GM23338 (cell line): ENCODE measurements around the gene JPH3. TPM values are rescaled to one million over a fixed set of nuclear protein-coding genes. Genes with fewer than 3 reads are reported as not detected.

Source experiments
- ATAC-seq: fragments of 200-7000 bp; cut with Tn5 transposase; 3 replicates; pipeline ENCODE4 v1.9.1; 2020
- DNase-seq: peaks from one replicate; pipeline ENCODE4 v3.0.0-alpha.2; 2015; ENCODE audit warnings: low spot score
- H2AFZ ChIP-seq: fragments of 200-600 bp; sonication (generic); 2 replicates; pipeline ENCODE4 v1.8.0; 2016; ENCODE audit warnings: antibody characterized with exemption, mild to moderate bottlenecking, moderate library complexity
- H3F3A ChIP-seq: fragments of 200-600 bp; sonication (generic); replicated peaks from 2 replicates; pipeline ENCODE4 v1.8.0; 2017; ENCODE audit warnings: antibody characterized with exemption, mixed run types, low read depth
- H3K27ac ChIP-seq: fragments of 200-600 bp; sonication (generic); 2 replicates; pipeline ENCODE4 v1.6.1; 2016; ENCODE audit warnings: low read depth
- H3K27me3 ChIP-seq: fragments of 200-600 bp; sonication (generic); 2 replicates; pipeline ENCODE4 v1.8.0; 2016; ENCODE audit warnings: mild to moderate bottlenecking, mixed run types, moderate library complexity; ENCODE audit not compliant: insufficient read depth
- H3K36me3 ChIP-seq: fragments of 200-600 bp; sonication (generic); 2 replicates; pipeline ENCODE4 v1.8.0; 2016; ENCODE audit warnings: mild to moderate bottlenecking; ENCODE audit not compliant: insufficient read depth
- H3K4me1 ChIP-seq: fragments of 200-600 bp; sonication (generic); 2 replicates; pipeline ENCODE4 v1.8.0; 2016; ENCODE audit warnings: mild to moderate bottlenecking, moderate library complexity; ENCODE audit not compliant: insufficient read depth
- H3K4me2 ChIP-seq: fragments of 200-600 bp; sonication (generic); 2 replicates; pipeline ENCODE4 v1.7.1; 2017; ENCODE audit warnings: mixed run types
- H3K4me3 ChIP-seq: fragments of 200-600 bp; sonication (generic); 2 replicates; pipeline ENCODE4 v1.6.1; 2016; ENCODE audit warnings: mixed run types
- H3K79me2 ChIP-seq: fragments of 200-600 bp; sonication (generic); replicated peaks from 2 replicates; pipeline ENCODE4 v1.8.0; 2017; ENCODE audit warnings: mild to moderate bottlenecking; ENCODE audit not compliant: insufficient read depth
- H3K9me2 ChIP-seq: fragments of 200-600 bp; sonication (generic); 2 replicates; pipeline ENCODE4 v1.8.0; 2017; ENCODE audit not compliant: insufficient read depth
- H4K20me1 ChIP-seq: fragments of 200-600 bp; sonication (generic); replicated peaks from 2 replicates; pipeline ENCODE4 v1.8.0; 2017; ENCODE audit warnings: mild to moderate bottlenecking; ENCODE audit not compliant: insufficient read depth
- H3K27ac Mint-ChIP-seq: 2 replicates; pipeline ENCODE4 v1.8.0; 2020; ENCODE audit warnings: inconsistent platforms, mild to moderate bottlenecking, moderate library complexity, mixed read lengths
- H3K27me3 Mint-ChIP-seq: 3 replicates; pipeline ENCODE4 v1.8.0; 2022; ENCODE audit warnings: low read depth, mild to moderate bottlenecking, moderate library complexity, mixed read lengths, inconsistent platforms; ENCODE audit not compliant: insufficient read depth, poor library complexity
- H3K36me3 Mint-ChIP-seq: 3 replicates; pipeline ENCODE4 v1.8.0; 2021; ENCODE audit warnings: low read depth, mild to moderate bottlenecking, inconsistent platforms, moderate library complexity, mixed read lengths
- H3K4me1 Mint-ChIP-seq: 3 replicates; pipeline ENCODE4 v1.8.0; 2020; ENCODE audit warnings: mild to moderate bottlenecking, inconsistent platforms, mixed read lengths
- H3K4me3 Mint-ChIP-seq: 3 replicates; pipeline ENCODE4 v1.8.0; 2021; ENCODE audit warnings: moderate library complexity, mild to moderate bottlenecking, inconsistent platforms, mixed read lengths
- H3K9me3 Mint-ChIP-seq: 3 replicates; pipeline ENCODE4 v1.8.0; 2020; ENCODE audit warnings: moderate library complexity, mild to moderate bottlenecking, inconsistent platforms, mixed read lengths
- ETS1 ChIP-seq: IDR thresholded peaks from 2 replicates; pipeline ENCODE4 v1.6.1; 2016; ENCODE audit warnings: antibody characterized with exemption
- EZH2 ChIP-seq: fragments of 200-600 bp; sonication (generic); IDR thresholded peaks from one replicate; pipeline ENCODE4 v1.8.0; 2017; ENCODE audit warnings: antibody characterized with exemption, mild to moderate bottlenecking, low read depth; ENCODE audit not compliant: unreplicated experiment
- JUNB ChIP-seq: IDR thresholded peaks from one replicate; pipeline ENCODE4 v1.6.1; 2016; ENCODE audit warnings: antibody characterized with exemption; ENCODE audit not compliant: unreplicated experiment
- NANOG ChIP-seq: IDR thresholded peaks from 2 replicates; pipeline ENCODE4 v1.6.1; 2016; ENCODE audit warnings: antibody characterized with exemption, borderline replicate concordance
- POLR2AphosphoS5 ChIP-seq: IDR thresholded peaks from 2 replicates; pipeline ENCODE4 v1.6.1; 2016; ENCODE audit warnings: antibody characterized with exemption, low read depth
- REST ChIP-seq: IDR thresholded peaks from one replicate; pipeline ENCODE4 v1.6.1; 2018; ENCODE audit warnings: antibody characterized with exemption; ENCODE audit not compliant: unreplicated experiment
- STAT1 ChIP-seq: IDR thresholded peaks from one replicate; pipeline ENCODE4 v1.6.1; 2016; ENCODE audit warnings: antibody characterized with exemption; ENCODE audit not compliant: unreplicated experiment
- ZNF114 ChIP-seq: fragments of 250-450 bp; sonication (Bioruptor Pico); IDR thresholded peaks from 2 replicates; pipeline ENCODE4 v1.5.0; 2020; ENCODE audit warnings: mild to moderate bottlenecking, moderate library complexity
- ZNF462 ChIP-seq: fragments of 250-450 bp; sonication (Bioruptor Pico); IDR thresholded peaks from 2 replicates; pipeline ENCODE4 v1.5.0; 2020; ENCODE audit warnings: mild to moderate bottlenecking, moderate library complexity
- polyA plus RNA-seq: library from polyadenylated mRNA; unstranded; fragments of >200 nt; fragmentation: Nextera tagmentation; extraction: Ambion mirVana; gene quantifications from 2 replicates; pipeline ENCODE4 v1.2.1, GENCODE V29; 2016
- total RNA-seq: library from RNA; depleted of rRNA; stranded (reverse); fragments of >200 nt; shearing (Covaris generic); gene quantifications from 2 replicates; pipeline ENCODE4 v1.2.3, GENCODE V29; 2014

The JPH3 gene
- total and polyA plus RNA-seq, 2 experiments from 2014 or later: 8.4 to 38.3 TPM

- TF ChIP-seq ZNF462 (CRISPR knock-in tag): no peak
Observed at GRCh38 chr16:87648236-87648635, 45.9 kb downstream of the JPH3 start (continued).

GRCh38 chr16:87648698-87649487 lies 46.6 kb downstream of the JPH3 start:
- Mint-ChIP-seq H3K27ac (no peak overlapping the region), H3K9me3 (no peaks in the 10 kb centered on the region), H3K27me3 (peaks cover 9% of the 10 kb centered on the region), H3K4me1 (peaks cover 4% of the 10 kb centered on the region), H3K36me3 (peaks cover 13% of the 10 kb centered on the region), H3K4me3 (no peak overlapping the region)
- no peaks in the 10 kb centered on the region for H3K27me3 ChIP-seq
- no peaks in the 10 kb centered on the region for H3K9me2 ChIP-seq
- no peaks in the 10 kb centered on the region for H3K4me1 ChIP-seq
- H3K27ac ChIP-seq: no peak overlapping the region
- DNase-seq: no peak
- H3K4me2 ChIP-seq: no peak overlapping the region
- no peaks in the 10 kb centered on the region for H3K36me3 ChIP-seq
- no peaks in the 10 kb centered on the region for H3F3A ChIP-seq
- H4K20me1 ChIP-seq: no peaks in the 10 kb centered on the region; the same call in 1 of the 2 replicates
- H3K79me2 ChIP-seq: 0 out of 2 replicates have a peak, but pooled peaks cover 7% of the 10 kb centered on the region
- no peak overlapping the region for H2AFZ ChIP-seq
- no peak for ATAC-seq
- H3K4me3 ChIP-seq: no peak overlapping the region
- no peak for TF ChIP-seq ETS1
- TF ChIP-seq EZH2: no peak
- no peak for TF ChIP-seq STAT1
- no peak for TF ChIP-seq POLR2AphosphoS5
- TF ChIP-seq ZNF114 (CRISPR knock-in tag): no peak
- TF ChIP-seq JUNB: no peak
- TF ChIP-seq REST: no peak
- TF ChIP-seq NANOG: no peak
